Ovary (tissue), 3 donors: ENCODE results near the gene RSRC2.

Experiments used
- POLR2A ChIP-seq: fragments of 450-650 bp; IDR thresholded peaks from one replicate; pipeline ENCODE4 v1.6.1; 2017; ENCODE audit warnings: antibody characterized with exemption, mild to moderate bottlenecking, moderate library complexity
- TF ChIP-seq, protein P1 (sequence below), 3 donors: fragments of 450-650 bp in 2 of 3; fragments of 200-600 bp in 1 of 3; IDR thresholded peaks; one replicate each; pipeline versions ENCODE4 v1.5.1 to v1.8.0; 2016 to 2022; ENCODE audit warnings: antibody characterized with exemption in 3 of 3, mild to moderate bottlenecking in 1 of 3
- donor health status: DM: no; HTN: no; CAD: no.

GRCh38 chr12:122458105-122459035 lies 68.4 kb downstream of the RSRC2 start:
- TF ChIP-seq, protein P1, sequence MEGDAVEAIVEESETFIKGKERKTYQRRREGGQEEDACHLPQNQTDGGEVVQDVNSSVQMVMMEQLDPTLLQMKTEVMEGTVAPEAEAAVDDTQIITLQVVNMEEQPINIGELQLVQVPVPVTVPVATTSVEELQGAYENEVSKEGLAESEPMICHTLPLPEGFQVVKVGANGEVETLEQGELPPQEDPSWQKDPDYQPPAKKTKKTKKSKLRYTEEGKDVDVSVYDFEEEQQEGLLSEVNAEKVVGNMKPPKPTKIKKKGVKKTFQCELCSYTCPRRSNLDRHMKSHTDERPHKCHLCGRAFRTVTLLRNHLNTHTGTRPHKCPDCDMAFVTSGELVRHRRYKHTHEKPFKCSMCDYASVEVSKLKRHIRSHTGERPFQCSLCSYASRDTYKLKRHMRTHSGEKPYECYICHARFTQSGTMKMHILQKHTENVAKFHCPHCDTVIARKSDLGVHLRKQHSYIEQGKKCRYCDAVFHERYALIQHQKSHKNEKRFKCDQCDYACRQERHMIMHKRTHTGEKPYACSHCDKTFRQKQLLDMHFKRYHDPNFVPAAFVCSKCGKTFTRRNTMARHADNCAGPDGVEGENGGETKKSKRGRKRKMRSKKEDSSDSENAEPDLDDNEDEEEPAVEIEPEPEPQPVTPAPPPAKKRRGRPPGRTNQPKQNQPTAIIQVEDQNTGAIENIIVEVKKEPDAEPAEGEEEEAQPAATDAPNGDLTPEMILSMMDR (IDR thresholded peaks at IDR 0.05): no peak
- TF ChIP-seq POLR2A: no peak
